HEK293 (cell line): Measurements from ENCODE around the gene MARCO.

Experiments
- CTCF ChIA-PET: fragments of 350-600 bp; formaldehyde crosslinking; extraction: SDS; loops from one replicate; lab custom pipeline; 2021; ENCODE audit warnings: antibody characterized with exemption; lab: Yijun Ruan, JAX
- POLR2A ChIA-PET: fragments of 300-600 bp; formaldehyde crosslinking; extraction: SDS; loops from one replicate; lab custom pipeline; 2020; ENCODE audit warnings: antibody characterized with exemption, inconsistent platforms; lab: Yijun Ruan, JAX
- H3K27ac ChIP-seq: fragments of 200-500 bp; sonication (Bioruptor generic); 2 replicates; pipeline ENCODE4 v1.5.1; 2014; ENCODE audit warnings: low read depth, low read length, control low read depth, inconsistent platforms; ENCODE audit errors: extremely low read depth
- H3K36me3 ChIP-seq, 2 experiments: fragments of 200-500 bp in 1 of 2; sonication (Bioruptor generic) in 1 of 2; 1 replicate in 1 of 2; 2 replicates in 1 of 2; pipeline ENCODE4 v1.5.1; 2014 to 2017; ENCODE audit warnings: inconsistent platforms in 2 of 2, low read length in 2 of 2; ENCODE audit not compliant: control insufficient read depth in 2 of 2, insufficient read depth in 1 of 2
- H3K4me1 ChIP-seq: fragments of 200-500 bp; sonication (Bioruptor generic); 2 replicates; pipeline ENCODE4 v1.5.1; 2014; ENCODE audit warnings: mild to moderate bottlenecking, low read length, inconsistent platforms; ENCODE audit not compliant: control insufficient read depth, insufficient read depth
- H3K4me3 ChIP-seq: 2 replicates; pipeline ENCODE4 v1.5.1; 2011; ENCODE audit warnings: low read depth, mild to moderate bottlenecking, control low read depth, low read length, moderate library complexity
- H3K9me3 ChIP-seq: fragments of 200-500 bp; sonication (Bioruptor generic); 2 replicates; pipeline ENCODE4 v1.5.1; 2014; ENCODE audit warnings: low read depth, low read length, inconsistent platforms; ENCODE audit not compliant: control insufficient read depth, insufficient read depth
- FEZF1 ChIP-seq: fragments of 450-650 bp; formaldehyde crosslinking; IDR thresholded peaks from 2 replicates; pipeline ENCODE4 v1.5.1; 2016; ENCODE audit warnings: missing biosample characterization, missing genetic modification characterization
- HOXC10 ChIP-seq: sonication (generic); formaldehyde crosslinking; IDR thresholded peaks from 2 replicates; pipeline ENCODE4 v1.8.1; 2023; ENCODE audit warnings: mild to moderate bottlenecking, missing genetic modification reagents
- PRDM10 ChIP-seq: fragments of 450-650 bp; formaldehyde crosslinking; IDR thresholded peaks from 2 replicates; pipeline ENCODE4 v1.5.1; 2016; ENCODE audit warnings: missing biosample characterization, missing genetic modification characterization
- YY2 ChIP-seq: fragments of 450-650 bp; formaldehyde crosslinking; IDR thresholded peaks from 2 replicates; pipeline ENCODE4 v1.5.1; 2016; ENCODE audit warnings: missing biosample characterization, missing genetic modification characterization
- ZBTB1 ChIP-seq: fragments of 450-650 bp; formaldehyde crosslinking; IDR thresholded peaks from 2 replicates; pipeline ENCODE4 v1.5.1; 2016; ENCODE audit warnings: missing biosample characterization, missing genetic modification characterization
- ZBTB7A ChIP-seq: fragments of 450-650 bp; formaldehyde crosslinking; IDR thresholded peaks from 2 replicates; pipeline ENCODE4 v1.5.1; 2016; ENCODE audit warnings: low read depth, missing biosample characterization, missing genetic modification characterization
- ZBTB8A ChIP-seq: fragments of 450-650 bp; formaldehyde crosslinking; IDR thresholded peaks from 2 replicates; pipeline ENCODE4 v1.5.1; 2016; ENCODE audit warnings: missing biosample characterization, missing genetic modification characterization
- ZNF121 ChIP-seq: fragments of 450-650 bp; formaldehyde crosslinking; IDR thresholded peaks from 2 replicates; pipeline ENCODE4 v1.5.1; 2016; ENCODE audit warnings: missing biosample characterization, missing genetic modification characterization
- ZNF155 ChIP-seq: fragments of 450-650 bp; formaldehyde crosslinking; IDR thresholded peaks from 2 replicates; pipeline ENCODE4 v1.5.1; 2016; ENCODE audit warnings: missing biosample characterization, missing genetic modification characterization
- ZNF16 ChIP-seq: fragments of 450-650 bp; formaldehyde crosslinking; IDR thresholded peaks from 2 replicates; pipeline ENCODE4 v1.5.1; 2016; ENCODE audit warnings: low read depth, missing biosample characterization, missing genetic modification characterization
- ZNF169 ChIP-seq: fragments of 450-650 bp; formaldehyde crosslinking; IDR thresholded peaks from 2 replicates; pipeline ENCODE4 v1.5.1; 2016; ENCODE audit warnings: missing biosample characterization, missing genetic modification characterization
- ZNF2 ChIP-seq: fragments of 450-650 bp; formaldehyde crosslinking; IDR thresholded peaks from 2 replicates; pipeline ENCODE4 v1.5.1; 2016; ENCODE audit warnings: missing biosample characterization, missing genetic modification characterization
- ZNF26 ChIP-seq: fragments of 450-650 bp; formaldehyde crosslinking; IDR thresholded peaks from 2 replicates; pipeline ENCODE4 v1.5.1; 2016; ENCODE audit warnings: missing biosample characterization, missing genetic modification characterization
- ZNF292 ChIP-seq: fragments of 450-650 bp; formaldehyde crosslinking; IDR thresholded peaks from 2 replicates; pipeline ENCODE4 v1.5.1; 2016; ENCODE audit warnings: low read depth, missing biosample characterization, missing genetic modification characterization, borderline replicate concordance
- ZNF449 ChIP-seq: fragments of 450-650 bp; formaldehyde crosslinking; IDR thresholded peaks from 2 replicates; pipeline ENCODE4 v1.5.1; 2017; ENCODE audit warnings: missing biosample characterization, mild to moderate bottlenecking, missing genetic modification characterization, moderate library complexity
- ZNF571 ChIP-seq: fragments of 450-650 bp; formaldehyde crosslinking; IDR thresholded peaks from 2 replicates; pipeline ENCODE4 v1.5.0; 2017; ENCODE audit warnings: missing biosample characterization, missing genetic modification characterization
- ZNF585B ChIP-seq: fragments of 450-650 bp; formaldehyde crosslinking; IDR thresholded peaks from 2 replicates; pipeline ENCODE4 v1.5.1; 2016; ENCODE audit warnings: missing biosample characterization, missing genetic modification characterization
- ZNF645 ChIP-seq: fragments of 450-650 bp; formaldehyde crosslinking; IDR thresholded peaks from 2 replicates; pipeline ENCODE4; 2016; ENCODE audit warnings: missing biosample characterization, missing genetic modification characterization
- ZNF664 ChIP-seq: fragments of 450-650 bp; formaldehyde crosslinking; IDR thresholded peaks from 2 replicates; pipeline ENCODE4 v1.5.1; 2016; ENCODE audit warnings: missing biosample characterization, missing genetic modification characterization
- ZNF692 ChIP-seq: fragments of 450-650 bp; formaldehyde crosslinking; IDR thresholded peaks from 2 replicates; pipeline ENCODE4 v1.5.1; 2016; ENCODE audit warnings: missing biosample characterization, missing genetic modification characterization
- ZSCAN23 ChIP-seq: fragments of 450-650 bp; formaldehyde crosslinking; IDR thresholded peaks from 2 replicates; pipeline ENCODE4 v1.5.1; 2016; ENCODE audit warnings: missing biosample characterization, missing genetic modification characterization

The MARCO gene

GRCh38 chr2:118968961-118969733, 27.2 kb downstream of the MARCO start (continued):
- TF ChIP-seq ZBTB8A (tag by site-specific recombination) (no peak), ZNF571 (tag by site-specific recombination) (no peak), FEZF1 (tag by site-specific recombination) (no peak), YY2 (tag by site-specific recombination) (no peak), ZNF692 (no peak)
- TF ChIP-seq, all 188 proteins: peak for 0

- no peaks in the 10 kb centered on the region for H3K4me1 ChIP-seq
Observed at GRCh38 chr2:118969734-118970395, 27.9 kb downstream of the MARCO start.

More at GRCh38 chr2:118969734-118970395, 27.9 kb downstream of the MARCO start:
- TF ChIP-seq ZNF169 (tag by site-specific recombination): no peak
- no peak for TF ChIP-seq ZNF16
- no peak for TF ChIP-seq ZNF26
- TF ChIP-seq ZNF155 (tag by site-specific recombination): no peak
- no peak for TF ChIP-seq ZNF121 (tag by site-specific recombination)
- no peak for TF ChIP-seq ZSCAN23
- no peak for TF ChIP-seq ZBTB7A
- no peak for TF ChIP-seq ZNF664
- TF ChIP-seq ZNF292 (tag by site-specific recombination): no peak
- no peak for TF ChIP-seq ZNF2
- TF ChIP-seq HOXC10: no peak
- no peak for TF ChIP-seq ZNF585B
- TF ChIP-seq ZNF645 (tag by site-specific recombination): no peak
- no peak for TF ChIP-seq ZBTB1 (tag by site-specific recombination)
- TF ChIP-seq ZNF449 (tag by site-specific recombination): no peak
- TF ChIP-seq PRDM10 (tag by site-specific recombination): no peak
- Histone ChIP-seq H3K9me3 (no peaks in the 10 kb centered on the region), H3K36me3 (no peaks in the 10 kb centered on the region), H3K27ac (no peak overlapping the region), H3K4me3 (no peak overlapping the region)
- CTCF ChIA-PET: interaction anchor here (0.5 to 1.1 kb wide), 2 partner anchors 14 to 86 kb away, joined by 3 read pairs; no protein-coding TSS in a partner anchor
- POLR2A ChIA-PET: no interaction called here
